ENCODE data around the gene LZTS3.
"Not testable (repeated sequence)": the region's sequence is repeated elsewhere in the genome, so short reads cannot be mapped to it uniquely, and the experiment has no call there.

LZTS3 gene

GRCh38 chr20:3192226-3193015 lies 19.1 kb upstream of the LZTS3 start:
- DNase-seq = no peak

- no peak for DNase-seq
Measured at GRCh38 chr20:3190681-3191111, 17.3 kb upstream of the LZTS3 start.

GRCh38 chr20:3189561-3190131 lies 16.3 kb upstream of the LZTS3 start:
- DNase-seq = no peak

- no peak for DNase-seq
Measured at GRCh38 chr20:3188823-3189413, 15.6 kb upstream of the LZTS3 start.

- DNase-seq = not testable (repeated sequence)
Measured at GRCh38 chr20:3187861-3188260, 14.5 kb upstream of the LZTS3 start.

GRCh38 chr20:3183896-3184612 lies 10.7 kb upstream of the LZTS3 start:
- no peak for DNase-seq

- DNase-seq = not testable (repeated sequence)
Measured at GRCh38 chr20:3182429-3182828, 9.1 kb upstream of the LZTS3 start.

- DNase-seq = no peak
Measured at GRCh38 chr20:3181270-3181669, 7.9 kb upstream of the LZTS3 start.

GRCh38 chr20:3180319-3180718 lies 7.0 kb upstream of the LZTS3 start:
- DNase-seq = no peak

GRCh38 chr20:3177746-3178485 lies 4.6 kb upstream of the LZTS3 start:
- DNase-seq = no peak

- DNase-seq = no peak
Measured at GRCh38 chr20:3175270-3175669, 1.9 kb upstream of the LZTS3 start.

GRCh38 chr20:3174442-3175261 lies 1.3 kb upstream of the LZTS3 start:
- DNase-seq = no peak

- DNase-seq = peak; percentile 93
Measured at GRCh38 chr20:3173610-3174441, 477 bp upstream of the LZTS3 start.

GRCh38 chr20:3172126-3172932 lies 1.0 kb downstream of the LZTS3 start:
- DNase-seq = no peak

- no peak for DNase-seq
Measured at GRCh38 chr20:3171391-3172125, 1.8 kb downstream of the LZTS3 start.

GRCh38 chr20:3168829-3169590 lies 4.3 kb downstream of the LZTS3 start:
- DNase-seq = no peak

- DNase-seq = no peak
Measured at GRCh38 chr20:3168079-3168828, 5.1 kb downstream of the LZTS3 start.

- DNase-seq = no peak
Measured at GRCh38 chr20:3167738-3168078, 5.6 kb downstream of the LZTS3 start.

Data from activated CD4-positive, alpha-beta T cell treated with anti-CD3 and anti-CD28 coated beads, Interleukin-2, amount 50 U/mL, for 1 hour (primary cell).